ENCODE results near the gene ZNF438. TPM values are rescaled to one million over a fixed set of nuclear protein-coding genes. Genes with fewer than 3 reads are reported as not detected.

ZNF438 gene
- total and polyA plus RNA-seq, 11 donors: 9.0 to 14.7 (median 13.2) TPM

GRCh38 chr10:31072451-31072850 lies 40.8 kb upstream of the ZNF438 start:
- no peak overlapping the region for H3K4me3 ChIP-seq
- H3K27ac ChIP-seq: peak overlapping the region in 7 of 12 donors; percentile 5 to 60 (median 50)
- H3K27me3 ChIP-seq: no peaks in the 10 kb centered on the region
- WGBS, 4 donors: 77 to 87% (median 82%) methylated on average over 2 of the region's 2 CpGs
- intact Hi-C loops (cut with DNase I): loop anchor here in 2 of 10 donors (5.0 to 10.0 kb wide), 2 partner anchors 35 to 242 kb away; partner anchors contain the start of gene ZEB1 (in 1 of the 2)
- peaks cover 0 to 63% (median 12%) of the 10 kb centered on the region in 12 donors for H3K4me1 ChIP-seq
- TF ChIP-seq POLR2A (IDR thresholded peaks at IDR 0.05) (no peak), CTCF (IDR thresholded peaks at IDR 0.05) (no peak)
- H3K36me3 ChIP-seq: no peaks in the 10 kb centered on the region
- H3K9me3 ChIP-seq: peaks cover 0 to 3% (median 0%) of the 10 kb centered on the region in 12 donors
- ATAC-seq: no peak
- no peak for DNase-seq

- intact Hi-C loops (cut with DNase I): loop anchor here in 2 of 10 donors (5.0 to 10.0 kb wide), 2 partner anchors 34 to 243 kb away; partner anchors contain the start of gene ZEB1 (in 1 of the 2)
- DNase-seq (peak in 2 of 5 donors; percentile 34 to 52), ATAC-seq (peak; percentile 77 to 92 (median 88))
- no peak overlapping the region for H3K4me3 ChIP-seq
- H3K27me3 ChIP-seq: no peaks in the 10 kb centered on the region
- WGBS, 4 donors: 74 to 79% (median 75%) methylated on average over 6 of the region's 6 CpGs
- peak overlapping the region in 8 of 12 donors; percentile 21 to 60 (median 52) for H3K27ac ChIP-seq
- H3K36me3 ChIP-seq: no peaks in the 10 kb centered on the region
- peaks cover 0 to 63% (median 12%) of the 10 kb centered on the region in 12 donors for H3K4me1 ChIP-seq
- peaks cover 0 to 3% (median 0%) of the 10 kb centered on the region in 12 donors for H3K9me3 ChIP-seq
- TF ChIP-seq POLR2A (IDR thresholded peaks at IDR 0.05) (no peak), CTCF (IDR thresholded peaks at IDR 0.05) (no peak)
Observed at GRCh38 chr10:31071232-31072005, 39.8 kb upstream of the ZNF438 start.

GRCh38 chr10:31070691-31071090 lies 39.0 kb upstream of the ZNF438 start:
- intact Hi-C loops (cut with DNase I): loop anchor here in 2 of 10 donors (5.0 to 10.0 kb wide), 2 partner anchors 33 to 244 kb away; partner anchors contain the start of gene ZEB1 (in 1 of the 2)
- H3K4me3 ChIP-seq: no peak overlapping the region
- no peaks in the 10 kb centered on the region for H3K36me3 ChIP-seq
- TF ChIP-seq CTCF (IDR thresholded peaks at IDR 0.05): no peak
- TF ChIP-seq POLR2A (IDR thresholded peaks at IDR 0.05): no peak
- H3K27ac ChIP-seq: peak overlapping the region in 5 of 12 donors; percentile 33 to 60 (median 58)
- ATAC-seq (peak in 2 of 4 donors; percentile 8 to 13), DNase-seq (no peak)
- 72 to 85% (median 77%) methylated on average over 2 of the region's 2 CpGs for WGBS, 4 donors
- H3K27me3 ChIP-seq: no peaks in the 10 kb centered on the region
- H3K9me3 ChIP-seq: peaks cover 0 to 3% (median 0%) of the 10 kb centered on the region in 12 donors
- H3K4me1 ChIP-seq: peaks cover 0 to 59% (median 12%) of the 10 kb centered on the region in 12 donors

- Histone ChIP-seq H3K4me1 (peaks cover 0 to 55% (median 10%) of the 10 kb centered on the region in 12 donors), H3K4me3 (no peak overlapping the region), H3K27ac (peak overlapping the region in 6 of 12 donors; percentile 27 to 60 (median 54)), H3K36me3 (no peaks in the 10 kb centered on the region), H3K9me3 (peaks cover 0 to 3% (median 0%) of the 10 kb centered on the region in 12 donors), H3K27me3 (no peaks in the 10 kb centered on the region)
- DNase-seq: peak in 1 of 5 donors; percentile 31
- WGBS, 4 donors: 55 to 73% (median 61%) methylated on average over 4 of the region's 4 CpGs
- intact Hi-C loops (cut with DNase I): loop anchor here in 2 of 10 donors (5.0 to 10.0 kb wide), 2 partner anchors 33 to 245 kb away; partner anchors contain the start of gene ZEB1 (in 1 of the 2)
- TF ChIP-seq POLR2A (IDR thresholded peaks at IDR 0.05) (no peak), CTCF (IDR thresholded peaks at IDR 0.05) (no peak)
- ATAC-seq: peak in 1 of 4 donors; percentile 5
Observed at GRCh38 chr10:31070025-31070424, 38.4 kb upstream of the ZNF438 start.
